Heart right ventricle (tissue), 16 donors: Measurements from ENCODE around the gene KSR2. TPM values are rescaled to one million over a fixed set of nuclear protein-coding genes. Genes with fewer than 3 reads are reported as not detected.

Experiments
- ATAC-seq, 8 donors: fragments of 200-7000 bp; cut with Tn5 transposase; one replicate each; pipeline ENCODE4 v1.9.1; 2020; ENCODE audit warnings: mild to moderate bottlenecking in 8 of 8, moderate library complexity in 8 of 8, moderate number of reproducible peaks in 1 of 8
- DNase-seq, 2 donors: peaks; one replicate each; pipeline ENCODE4 v3.0.0-alpha.2; 2020
- H3K27ac ChIP-seq, 10 donors: fragments of 200-600 bp; sonication (generic) in 2 of 10; one replicate each; pipeline versions ENCODE4 v1.5.0 to v1.8.0; 2020 to 2022; ENCODE audit warnings: mild to moderate bottlenecking in 3 of 10
- H3K27me3 ChIP-seq, 7 donors: fragments of 200-600 bp; one replicate each; pipeline ENCODE4 v1.8.0; 2021 to 2022; ENCODE audit warnings: mild to moderate bottlenecking in 2 of 7
- H3K36me3 ChIP-seq, 9 donors: fragments of 200-600 bp; sonication (generic) in 1 of 9; one replicate each; pipeline versions ENCODE4 v1.5.0 to v1.8.0; 2020 to 2022; ENCODE audit warnings: mild to moderate bottlenecking in 2 of 9
- H3K4me1 ChIP-seq, 9 donors: fragments of 200-600 bp; sonication (generic) in 1 of 9; one replicate each; pipeline versions ENCODE4 v1.5.0 to v1.8.0; 2020 to 2022; ENCODE audit warnings: mild to moderate bottlenecking in 4 of 9
- H3K4me3 ChIP-seq, 10 donors: fragments of 200-600 bp; sonication (generic) in 2 of 10; one replicate each; pipeline versions ENCODE4 v1.5.0 to v1.8.0; 2020 to 2022; ENCODE audit warnings: mild to moderate bottlenecking in 7 of 10, moderate library complexity in 2 of 10
- H3K9me3 ChIP-seq, 11 donors: fragments of 200-600 bp in 10 of 11; sonication (generic) in 2 of 11; one replicate each; pipeline versions ENCODE4 v1.5.0 to v1.8.0; 2013 to 2022; ENCODE audit warnings: mild to moderate bottlenecking in 2 of 11, control low read depth in 1 of 11, moderate library complexity in 1 of 11
- WGBS, 2 donors: extraction: QIAGEN DNeasy Blood & Tissue Kit; methylation state at CpG; one replicate each; pipeline ENCODE4 v1.1.7; 2013; ENCODE audit warnings: inconsistent platforms in 1 of 2; 5-methylcytosine and 5-hydroxymethylcytosine counted together
- intact Hi-C, 10 donors: fragments of 100-400 bp; cut with DNase I; formaldehyde crosslinking; loops; one replicate each; pipeline versions ENCODE4 v1.11.1 to v1.14.2; 2022
- polyA plus RNA-seq, 2 donors: library from polyadenylated mRNA; stranded (reverse); fragments of 200-250 nt; gene quantifications; one replicate each; pipeline ENCODE4 v1.2.3, GENCODE V29; 2013
- total RNA-seq, 10 donors: library from RNA; stranded (reverse); fragmentation: NEBNext Ultra II Directional in 3 of 10; extraction: Animal tissue kit (Norgen Biotek cat#: 25700) in 3 of 10; gene quantifications; one replicate each; pipeline versions ENCODE4 v1.2.1 to v1.2.4, GENCODE V29; 2021 to 2023
- TF ChIP-seq, protein P1 (sequence below), 9 donors: fragments of 200-600 bp; sonication (generic) in 2 of 9; IDR thresholded peaks; one replicate each; pipeline versions ENCODE4 v1.5.0 to v1.8.0; 2021 to 2022; ENCODE audit warnings: antibody characterized with exemption in 9 of 9, mild to moderate bottlenecking in 5 of 9, moderate library complexity in 1 of 9
- donor health status: Arrhythmogenic right ventricular cardiomyopathy.
- donor health status: ischemic (EF 13 %, LVEDD 7.1; RV severe dilation, severe dysfunction).
- donor health status: healthy with polysubstance abuse.
- donor health status: DM: no; HTN: yes; CAD: no.
- donor health status: DM: no; HTN: no; CAD: no.
- donor health status: ischemic (EF 25% LVEDD 6.9; RV normal size, moderate dysfunction).
- donor health status: ischemic (EF 25% LVEDD 5.7; RV mildly dilated, moderate dysfunction).
- donor health status: healthy.
- donor health status: DM: yes; HTN: yes; CAD: no.
- donor health status: Ischemic cardiomyopathy.
- donor health status: ischemic (EF 35%, LVEDD 5.7; RV mildly dilated, moderate dysfunction).
- donor health status: nonischemic (EF 11% LVEDD 7.7; RV severe dilation, severe dysfunction).
- donor health status: DM: yes; HTN: yes; CAD: no.
- donor health status: PGD.
- donor health status: ischemic (EF 29% LVEDD 5.4; RV normal size, mild dysfunction).
- donor health status: nonischemic (EF 23%, LVEDD 6.1; RV moderate dilation, normal function).

Gene KSR2
- total and polyA plus RNA-seq, 12 donors: 0.02 TPM; not detected in 9

GRCh38 chr12:117921929-117922777 lies 46.6 kb downstream of the KSR2 start:
- peak in 1 of 2 donors; percentile 6 for DNase-seq
- intact Hi-C loops: no loop called here

GRCh38 chr12:117919479-117919878 lies 49.3 kb downstream of the KSR2 start:
- DNase-seq: no peak
- no peaks in the 10 kb centered on the region for H3K9me3 ChIP-seq
- TF ChIP-seq, protein P1, sequence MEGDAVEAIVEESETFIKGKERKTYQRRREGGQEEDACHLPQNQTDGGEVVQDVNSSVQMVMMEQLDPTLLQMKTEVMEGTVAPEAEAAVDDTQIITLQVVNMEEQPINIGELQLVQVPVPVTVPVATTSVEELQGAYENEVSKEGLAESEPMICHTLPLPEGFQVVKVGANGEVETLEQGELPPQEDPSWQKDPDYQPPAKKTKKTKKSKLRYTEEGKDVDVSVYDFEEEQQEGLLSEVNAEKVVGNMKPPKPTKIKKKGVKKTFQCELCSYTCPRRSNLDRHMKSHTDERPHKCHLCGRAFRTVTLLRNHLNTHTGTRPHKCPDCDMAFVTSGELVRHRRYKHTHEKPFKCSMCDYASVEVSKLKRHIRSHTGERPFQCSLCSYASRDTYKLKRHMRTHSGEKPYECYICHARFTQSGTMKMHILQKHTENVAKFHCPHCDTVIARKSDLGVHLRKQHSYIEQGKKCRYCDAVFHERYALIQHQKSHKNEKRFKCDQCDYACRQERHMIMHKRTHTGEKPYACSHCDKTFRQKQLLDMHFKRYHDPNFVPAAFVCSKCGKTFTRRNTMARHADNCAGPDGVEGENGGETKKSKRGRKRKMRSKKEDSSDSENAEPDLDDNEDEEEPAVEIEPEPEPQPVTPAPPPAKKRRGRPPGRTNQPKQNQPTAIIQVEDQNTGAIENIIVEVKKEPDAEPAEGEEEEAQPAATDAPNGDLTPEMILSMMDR (IDR thresholded peaks at IDR 0.05): no peak
- intact Hi-C loops: no loop called here
- H3K4me3 ChIP-seq: no peak overlapping the region
- H3K27me3 ChIP-seq: peaks cover 0 to 7% (median 0%) of the 10 kb centered on the region in 7 donors
- no peak for ATAC-seq
- no peaks in the 10 kb centered on the region for H3K4me1 ChIP-seq
- 66 to 72% methylated on average over 2 of the region's 2 CpGs for WGBS, 2 donors
- no peak overlapping the region for H3K27ac ChIP-seq
- H3K36me3 ChIP-seq: no peaks in the 10 kb centered on the region

More at GRCh38 chr12:117921929-117922777, 46.6 kb downstream of the KSR2 start:
- H3K27ac ChIP-seq: no peak overlapping the region
- H3K36me3 ChIP-seq: no peaks in the 10 kb centered on the region
- H3K27me3 ChIP-seq: peaks cover 0 to 7% (median 0%) of the 10 kb centered on the region in 7 donors
- no peak overlapping the region for H3K4me3 ChIP-seq
- peak in 4 of 8 donors; percentile 64 to 76 (median 70) for ATAC-seq
- 45 to 46% methylated on average over 6 of the region's 6 CpGs for WGBS, 2 donors
- no peaks in the 10 kb centered on the region for H3K4me1 ChIP-seq
- TF ChIP-seq, protein P1 (IDR thresholded peaks at IDR 0.05): no peak
- no peaks in the 10 kb centered on the region for H3K9me3 ChIP-seq

DNA sequence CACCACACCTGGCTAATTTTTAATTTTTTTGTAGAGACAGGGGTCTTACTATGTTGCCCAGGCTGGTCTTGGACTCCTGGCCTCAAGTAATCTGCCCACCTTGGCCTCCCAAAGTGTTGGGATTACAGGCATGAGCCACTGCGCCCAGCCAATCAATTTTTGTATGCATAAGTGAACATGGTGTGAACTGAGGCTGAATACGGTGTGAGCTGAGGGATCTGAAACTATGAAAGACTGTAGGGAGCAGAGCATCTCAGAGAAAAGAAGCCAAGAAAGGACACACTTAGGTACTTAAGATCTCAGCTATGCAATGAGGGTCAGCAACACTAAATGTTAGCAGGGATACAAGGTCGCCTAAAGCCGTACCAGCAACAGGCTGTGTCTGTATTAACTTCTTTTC lies 54.1 kb downstream of the KSR2 start:
- intact Hi-C loops: no loop called here
- ATAC-seq (no peak), DNase-seq (no peak)
- no peaks in the 10 kb centered on the region for H3K4me1 ChIP-seq
- WGBS, 2 donors: 75 to 89% methylated on average over 4 of the region's 4 CpGs
- peaks cover 0 to 18% (median 0%) of the 10 kb centered on the region in 11 donors for H3K9me3 ChIP-seq
- H3K36me3 ChIP-seq: no peaks in the 10 kb centered on the region
- H3K27me3 ChIP-seq: no peaks in the 10 kb centered on the region
- TF ChIP-seq, protein P1 (IDR thresholded peaks at IDR 0.05): no peak
- no peak overlapping the region for H3K4me3 ChIP-seq
- no peak overlapping the region for H3K27ac ChIP-seq

DNA sequence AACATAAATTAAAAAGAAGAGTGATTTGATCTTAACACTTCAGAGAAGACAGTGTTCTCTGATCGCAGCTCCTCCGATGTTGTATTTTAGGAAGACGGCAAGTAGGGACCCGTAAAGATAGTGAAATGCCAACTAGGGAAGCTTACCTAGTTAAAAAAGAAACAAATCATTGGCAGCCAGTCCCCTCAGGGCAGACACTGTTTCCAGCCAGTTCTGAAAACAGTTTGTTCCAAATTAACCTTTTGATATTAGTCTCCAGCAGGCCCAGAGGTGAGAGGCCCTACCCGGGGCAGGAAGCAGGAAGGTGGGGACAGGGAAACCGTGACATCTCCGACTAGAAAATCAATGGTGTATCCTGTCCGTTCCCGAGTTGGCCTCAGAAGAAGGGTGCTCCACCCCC lies 56.0 kb downstream of the KSR2 start:
- intact Hi-C loops: no loop called here
- no peak for ATAC-seq
- WGBS, 2 donors: 65 to 82% methylated on average over 9 of the region's 9 CpGs

More for the DNA sequence above, 56.0 kb downstream of the KSR2 start:
- no peak overlapping the region for H3K27ac ChIP-seq
- H3K9me3 ChIP-seq: peaks cover 0 to 18% (median 0%) of the 10 kb centered on the region in 11 donors
- no peaks in the 10 kb centered on the region for H3K27me3 ChIP-seq
- DNase-seq: no peak
- H3K4me1 ChIP-seq: no peaks in the 10 kb centered on the region
- H3K4me3 ChIP-seq: no peak overlapping the region
- H3K36me3 ChIP-seq: no peaks in the 10 kb centered on the region
- TF ChIP-seq, protein P1 (IDR thresholded peaks at IDR 0.05): no peak
